ENCODE data around the gene CD82.

The CD82 gene

GRCh38 chr11:44597358-44598012 is 32.0 kb downstream of the CD82 start:
- H3K4me1 Mint-ChIP-seq = peaks cover 74% of the 10 kb centered on the region
- H3K27me3 Mint-ChIP-seq = no peaks in the 10 kb centered on the region
- peak overlapping the region; percentile 99 for H3K27ac Mint-ChIP-seq
- no peak for DNase-seq
- CTCF ChIA-PET = interaction anchor here (2.2 to 4.2 kb wide), 4 partner anchors 19 to 41 kb away, joined by 7 to 26 read pairs (median 13); no protein-coding TSS in a partner anchor
- no peaks in the 10 kb centered on the region for H3K9me3 Mint-ChIP-seq
- peaks cover 32% of the 10 kb centered on the region for H3K36me3 Mint-ChIP-seq
- H3K4me3 Mint-ChIP-seq = peak overlapping the region; percentile 64

- peaks cover 63% of the 10 kb centered on the region for H3K4me1 Mint-ChIP-seq
- peak overlapping the region; percentile 68 for H3K27ac Mint-ChIP-seq
Measured at GRCh38 chr11:44598831-44599230, 33.4 kb downstream of the CD82 start.

GRCh38 chr11:44600261-44600660 is 34.8 kb downstream of the CD82 start:
- H3K36me3 Mint-ChIP-seq = peaks cover 24% of the 10 kb centered on the region
- H3K27me3 Mint-ChIP-seq = no peaks in the 10 kb centered on the region
- H3K4me3 Mint-ChIP-seq = no peak overlapping the region
- CTCF ChIA-PET = interaction anchor here (1.3 kb wide), 1 partner anchor 12 kb away, joined by 4 read pairs; no protein-coding TSS in a partner anchor
- H3K4me1 Mint-ChIP-seq = peaks cover 51% of the 10 kb centered on the region
- no peak overlapping the region for H3K27ac Mint-ChIP-seq
- no peaks in the 10 kb centered on the region for H3K9me3 Mint-ChIP-seq
- DNase-seq = no peak

More at GRCh38 chr11:44598831-44599230, 33.4 kb downstream of the CD82 start:
- H3K4me3 Mint-ChIP-seq = no peak overlapping the region
- H3K27me3 Mint-ChIP-seq = no peaks in the 10 kb centered on the region
- peaks cover 26% of the 10 kb centered on the region for H3K36me3 Mint-ChIP-seq
- CTCF ChIA-PET = interaction anchor here (1.2 to 4.2 kb wide), 3 partner anchors 11 to 17 kb away, joined by 3 to 26 read pairs (median 4); no protein-coding TSS in a partner anchor
- no peaks in the 10 kb centered on the region for H3K9me3 Mint-ChIP-seq
- no peak for DNase-seq

GRCh38 chr11:44600839-44601383 is 35.4 kb downstream of the CD82 start:
- H3K27ac Mint-ChIP-seq = no peak overlapping the region
- no peak for DNase-seq
- no peaks in the 10 kb centered on the region for H3K27me3 Mint-ChIP-seq
- H3K9me3 Mint-ChIP-seq = no peaks in the 10 kb centered on the region
- CTCF ChIA-PET = interaction anchor here (1.1 to 2.0 kb wide), 2 partner anchors 44 to 78 kb away, joined by 3 to 8 read pairs; no protein-coding TSS in a partner anchor
- no peak overlapping the region for H3K4me3 Mint-ChIP-seq
- peaks cover 44% of the 10 kb centered on the region for H3K4me1 Mint-ChIP-seq
- peaks cover 28% of the 10 kb centered on the region for H3K36me3 Mint-ChIP-seq

- no peak for DNase-seq
- CTCF ChIA-PET = interaction anchor here (1.0 to 2.0 kb wide), 4 partner anchors 9 to 79 kb away, joined by 3 to 8 read pairs (median 5); no protein-coding TSS in a partner anchor
- Mint-ChIP-seq H3K36me3 (peaks cover 33% of the 10 kb centered on the region), H3K4me3 (no peak overlapping the region), H3K9me3 (no peaks in the 10 kb centered on the region), H3K27me3 (no peaks in the 10 kb centered on the region), H3K4me1 (peaks cover 40% of the 10 kb centered on the region), H3K27ac (peak overlapping the region; percentile 68)
Measured at GRCh38 chr11:44601471-44602370, 36.3 kb downstream of the CD82 start.

- no peak overlapping the region for H3K27ac Mint-ChIP-seq
- H3K4me1 Mint-ChIP-seq = peaks cover 40% of the 10 kb centered on the region
- no peak overlapping the region for H3K4me3 Mint-ChIP-seq
- no peak for DNase-seq
- H3K36me3 Mint-ChIP-seq = peaks cover 40% of the 10 kb centered on the region
- CTCF ChIA-PET = interaction anchor here (1.0 to 2.0 kb wide), 3 partner anchors 8 to 46 kb away, joined by 3 to 8 read pairs (median 7); no protein-coding TSS in a partner anchor
- no peaks in the 10 kb centered on the region for H3K27me3 Mint-ChIP-seq
- H3K9me3 Mint-ChIP-seq = no peaks in the 10 kb centered on the region
Measured at GRCh38 chr11:44602891-44603310, 37.4 kb downstream of the CD82 start.

GRCh38 chr11:44604171-44604581 is 38.7 kb downstream of the CD82 start:
- no peak for DNase-seq
- Mint-ChIP-seq H3K4me1 (peaks cover 44% of the 10 kb centered on the region), H3K36me3 (peaks cover 48% of the 10 kb centered on the region), H3K27ac (peak overlapping the region; percentile 3), H3K9me3 (no peaks in the 10 kb centered on the region), H3K27me3 (no peaks in the 10 kb centered on the region), H3K4me3 (no peak overlapping the region)
- CTCF ChIA-PET = interaction anchor here (0.8 to 1.0 kb wide), 3 partner anchors 13 to 38 kb away, joined by 3 read pairs; no protein-coding TSS in a partner anchor

GRCh38 chr11:44605068-44605708 is 39.7 kb downstream of the CD82 start:
- no peaks in the 10 kb centered on the region for H3K27me3 Mint-ChIP-seq
- no peak for DNase-seq
- peaks cover 49% of the 10 kb centered on the region for H3K4me1 Mint-ChIP-seq
- CTCF ChIA-PET = interaction anchor here (1.0 kb wide), 1 partner anchor 39 kb away, joined by 3 read pairs; no protein-coding TSS in a partner anchor
- H3K27ac Mint-ChIP-seq = no peak overlapping the region
- H3K4me3 Mint-ChIP-seq = no peak overlapping the region
- no peaks in the 10 kb centered on the region for H3K9me3 Mint-ChIP-seq
- H3K36me3 Mint-ChIP-seq = peaks cover 50% of the 10 kb centered on the region

- Mint-ChIP-seq H3K4me1 (peaks cover 53% of the 10 kb centered on the region), H3K27me3 (no peaks in the 10 kb centered on the region), H3K9me3 (no peaks in the 10 kb centered on the region), H3K4me3 (no peak overlapping the region), H3K36me3 (peaks cover 48% of the 10 kb centered on the region), H3K27ac (peak overlapping the region; percentile 42)
- DNase-seq = no peak
- CTCF ChIA-PET = interaction anchor here (2.4 kb wide), 1 partner anchor 11 kb away, joined by 16 read pairs; no protein-coding TSS in a partner anchor
Measured at GRCh38 chr11:44605965-44606364, 40.5 kb downstream of the CD82 start.

GRCh38 chr11:44606472-44606871 is 41.0 kb downstream of the CD82 start:
- DNase-seq = no peak
- Mint-ChIP-seq H3K4me3 (no peak overlapping the region), H3K9me3 (no peaks in the 10 kb centered on the region), H3K27ac (no peak overlapping the region), H3K4me1 (peaks cover 56% of the 10 kb centered on the region), H3K27me3 (no peaks in the 10 kb centered on the region), H3K36me3 (peaks cover 48% of the 10 kb centered on the region)
- CTCF ChIA-PET = interaction anchor here (2.4 kb wide), 1 partner anchor 11 kb away, joined by 16 read pairs; no protein-coding TSS in a partner anchor

GRCh38 chr11:44607319-44607962 is 42.0 kb downstream of the CD82 start:
- CTCF ChIA-PET = interaction anchor here (2.4 kb wide), 1 partner anchor 10 kb away, joined by 16 read pairs; no protein-coding TSS in a partner anchor
- Mint-ChIP-seq H3K9me3 (no peaks in the 10 kb centered on the region), H3K27ac (peak overlapping the region; percentile 54), H3K4me3 (no peak overlapping the region), H3K36me3 (peaks cover 48% of the 10 kb centered on the region), H3K27me3 (no peaks in the 10 kb centered on the region), H3K4me1 (peaks cover 63% of the 10 kb centered on the region)
- DNase-seq = no peak

GRCh38 chr11:44607987-44608386 is 42.5 kb downstream of the CD82 start:
- Mint-ChIP-seq H3K4me1 (peaks cover 67% of the 10 kb centered on the region), H3K27ac (peak overlapping the region; percentile 84), H3K27me3 (no peaks in the 10 kb centered on the region), H3K4me3 (no peak overlapping the region), H3K9me3 (no peaks in the 10 kb centered on the region), H3K36me3 (peaks cover 48% of the 10 kb centered on the region)
- DNase-seq = no peak
- CTCF ChIA-PET = interaction anchor here (2.4 kb wide), 1 partner anchor 9 kb away, joined by 16 read pairs; no protein-coding TSS in a partner anchor

GRCh38 chr11:44608651-44608990 is 43.2 kb downstream of the CD82 start:
- Mint-ChIP-seq H3K4me1 (peaks cover 73% of the 10 kb centered on the region), H3K27me3 (no peaks in the 10 kb centered on the region), H3K36me3 (peaks cover 49% of the 10 kb centered on the region), H3K9me3 (no peaks in the 10 kb centered on the region), H3K4me3 (no peak overlapping the region), H3K27ac (peak overlapping the region; percentile 84)
- no peak for DNase-seq
- CTCF ChIA-PET = interaction anchor here (10.8 kb wide), 1 partner anchor 46 kb away, joined by 403 read pairs; the partner anchor contains the start of gene CD82
